Smooth muscle cell (in vitro differentiated cells): ENCODE results near the gene CSF3R. TPM values are rescaled to one million over a fixed set of nuclear protein-coding genes. Genes with fewer than 3 reads are reported as not detected.

Source experiments
- DNase-seq: peaks from one replicate; lab custom pipeline; 2025; ENCODE audit not compliant: unreplicated experiment; lab: John Stamatoyannopoulos, UW
- H2AFZ ChIP-seq: fragments of 200-600 bp; sonication (generic); 2 replicates; pipeline ENCODE4 v1.6.0; 2016; ENCODE audit warnings: antibody characterized with exemption, low read depth, mild to moderate bottlenecking
- H3F3A ChIP-seq: fragments of 200-600 bp; sonication (generic); 2 replicates; pipeline ENCODE4 v1.6.0; 2017; ENCODE audit warnings: antibody characterized with exemption, low read depth
- H3K27ac ChIP-seq: fragments of 200-600 bp; sonication (generic); 2 replicates; pipeline ENCODE4 v1.5.1; 2016; ENCODE audit warnings: low read depth, mild to moderate bottlenecking
- H3K27me3 ChIP-seq: fragments of 200-600 bp; sonication (generic); 2 replicates; pipeline ENCODE4 v1.6.1; 2016; ENCODE audit warnings: low read depth, mild to moderate bottlenecking
- H3K36me3 ChIP-seq: fragments of 200-600 bp; sonication (generic); 2 replicates; pipeline ENCODE4 v1.5.1; 2016; ENCODE audit warnings: low read depth
- H3K4me1 ChIP-seq: fragments of 200-600 bp; sonication (generic); 2 replicates; pipeline ENCODE4 v1.5.1; 2016; ENCODE audit warnings: low read depth
- H3K4me2 ChIP-seq: fragments of 200-600 bp; sonication (generic); 2 replicates; pipeline ENCODE4 v1.6.0; 2016; ENCODE audit warnings: mild to moderate bottlenecking
- H3K4me3 ChIP-seq: fragments of 200-600 bp; sonication (generic); 2 replicates; pipeline ENCODE4 v1.5.1; 2016; ENCODE audit warnings: mild to moderate bottlenecking
- H3K79me2 ChIP-seq: fragments of 200-600 bp; sonication (generic); 2 replicates; pipeline ENCODE4 v1.6.0; 2016; ENCODE audit warnings: low read depth, mild to moderate bottlenecking
- H3K9ac ChIP-seq: fragments of 200-600 bp; sonication (generic); 2 replicates; pipeline ENCODE4 v1.6.0; 2016; ENCODE audit warnings: low read depth
- H3K9me3 ChIP-seq: fragments of 200-600 bp; sonication (generic); replicated peaks from 2 replicates; pipeline ENCODE4 v1.5.1; 2016; ENCODE audit warnings: low read depth
- H4K20me1 ChIP-seq: fragments of 200-600 bp; sonication (generic); 2 replicates; pipeline ENCODE4 v1.6.0; 2016; ENCODE audit warnings: low read depth
- CTCF ChIP-seq: fragments of 200-600 bp; sonication (generic); IDR thresholded peaks from 2 replicates; pipeline ENCODE4 v1.5.1; 2017; ENCODE audit warnings: borderline replicate concordance, mild to moderate bottlenecking, antibody characterized with exemption; ENCODE audit not compliant: insufficient read depth, poor library complexity, severe bottlenecking
- WGBS: methylation state at CpG from one replicate; pipeline ENCODE4 v1.1.7; 2016; ENCODE audit warnings: low lambda C conversion rate; 5-methylcytosine and 5-hydroxymethylcytosine counted together
- polyA plus RNA-seq: library from polyadenylated mRNA; unstranded; fragments of >200 nt; fragmentation: Nextera tagmentation; extraction: Ambion mirVana; gene quantifications from 2 replicates; pipeline ENCODE4 v1.2.1, GENCODE V29; 2016
- total RNA-seq: library from RNA; depleted of rRNA; stranded (reverse); fragments of >200 nt; gene quantifications from 2 replicates; pipeline ENCODE4 v1.2.3, GENCODE V29; 2014

Gene CSF3R
- total and polyA plus RNA-seq, 2 experiments from 2014 or later, result 0.46 to 6.7 TPM

GRCh38 chr1:36517011-36517771 lies 34.5 kb upstream of the CSF3R start:
- peaks cover 8% of the 10 kb centered on the region for H3K4me1 ChIP-seq
- no peak for TF ChIP-seq CTCF
- H3K9ac ChIP-seq, result no peak overlapping the region
- H3K36me3 ChIP-seq, result no peaks in the 10 kb centered on the region
- no peak overlapping the region for H2AFZ ChIP-seq
- H3K4me2 ChIP-seq, result no peak overlapping the region
- no peaks in the 10 kb centered on the region for H4K20me1 ChIP-seq
- H3F3A ChIP-seq, result no peaks in the 10 kb centered on the region
- no peak overlapping the region for H3K27ac ChIP-seq
- no peaks in the 10 kb centered on the region for H3K27me3 ChIP-seq
- 68% methylated on average over 16 of the region's 16 CpGs for WGBS
- H3K9me3 ChIP-seq, result no peaks in the 10 kb centered on the region
- no peaks in the 10 kb centered on the region for H3K79me2 ChIP-seq
- DNase-seq, result no peak
- H3K4me3 ChIP-seq, result no peak overlapping the region

- DNase-seq, result no peak
- TF ChIP-seq CTCF, result peak; percentile 74
- H3K27ac ChIP-seq, result no peak overlapping the region
- no peaks in the 10 kb centered on the region for H3K36me3 ChIP-seq
- no peaks in the 10 kb centered on the region for H3K27me3 ChIP-seq
- H4K20me1 ChIP-seq, result no peaks in the 10 kb centered on the region
- no peak overlapping the region for H3K4me2 ChIP-seq
- H3K4me3 ChIP-seq, result no peak overlapping the region
- no peaks in the 10 kb centered on the region for H3K79me2 ChIP-seq
- 53% methylated on average over 10 of the region's 10 CpGs for WGBS
- H3F3A ChIP-seq, result no peaks in the 10 kb centered on the region
- H2AFZ ChIP-seq, result no peak overlapping the region
- H3K9ac ChIP-seq, result no peak overlapping the region
- peaks cover 8% of the 10 kb centered on the region for H3K4me1 ChIP-seq
- no peaks in the 10 kb centered on the region for H3K9me3 ChIP-seq
Observed at GRCh38 chr1:36516372-36517010, 33.8 kb upstream of the CSF3R start.

- Histone ChIP-seq H3K36me3 (no peaks in the 10 kb centered on the region), H2AFZ (no peak overlapping the region), H3K27ac (no peak overlapping the region), H4K20me1 (no peaks in the 10 kb centered on the region), H3K9ac (no peak overlapping the region), H3K4me1 (peaks cover 5% of the 10 kb centered on the region), H3F3A (no peaks in the 10 kb centered on the region), H3K4me2 (no peak overlapping the region), H3K79me2 (no peaks in the 10 kb centered on the region), H3K27me3 (no peaks in the 10 kb centered on the region), H3K4me3 (no peak overlapping the region), H3K9me3 (no peaks in the 10 kb centered on the region)
- 87% methylated on average over 10 of the region's 10 CpGs for WGBS
- no peak for TF ChIP-seq CTCF
- no peak for DNase-seq
Observed at GRCh38 chr1:36515315-36516138, 32.8 kb upstream of the CSF3R start.
